ENCODE measurements around the gene MMEL1.
"Not testable (repeated sequence)": the region's sequence is repeated elsewhere in the genome, so short reads cannot be mapped to it uniquely, and the experiment has no call there.

- not testable (repeated sequence) for TF ChIP-seq REST (IDR thresholded peaks at IDR 0.05; ENCODE audit: borderline replicate concordance); RAD21 (conservative IDR thresholded peaks at IDR 0.05); CTCF (IDR thresholded peaks at IDR 0.05; ENCODE audit: poor library complexity, severe bottlenecking); MXI1 (conservative IDR thresholded peaks at IDR 0.05; ENCODE audit: poor library complexity, severe bottlenecking)
These were observed 25.1 kb upstream of the MMEL1 start for GRCh38 chr1:2657909-2658308.
